VCaP (cell line): ENCODE data around the gene TCTN2.

Source experiments
- H3K27ac ChIP-seq: fragments of 450-650 bp; 2 replicates; pipeline ENCODE4 v1.5.1; 2017
- CTCF ChIP-seq: fragments of 450-650 bp; conservative IDR thresholded peaks from 2 replicates; pipeline ENCODE4 v1.5.1; 2017; ENCODE audit warnings: mild to moderate bottlenecking, moderate library complexity

The TCTN2 gene

GRCh38 chr12:123713398-123713797, 42.5 kb downstream of the TCTN2 start:
- TF ChIP-seq CTCF = no peak
- H3K27ac ChIP-seq = peak overlapping the region; percentile 81

DNA sequence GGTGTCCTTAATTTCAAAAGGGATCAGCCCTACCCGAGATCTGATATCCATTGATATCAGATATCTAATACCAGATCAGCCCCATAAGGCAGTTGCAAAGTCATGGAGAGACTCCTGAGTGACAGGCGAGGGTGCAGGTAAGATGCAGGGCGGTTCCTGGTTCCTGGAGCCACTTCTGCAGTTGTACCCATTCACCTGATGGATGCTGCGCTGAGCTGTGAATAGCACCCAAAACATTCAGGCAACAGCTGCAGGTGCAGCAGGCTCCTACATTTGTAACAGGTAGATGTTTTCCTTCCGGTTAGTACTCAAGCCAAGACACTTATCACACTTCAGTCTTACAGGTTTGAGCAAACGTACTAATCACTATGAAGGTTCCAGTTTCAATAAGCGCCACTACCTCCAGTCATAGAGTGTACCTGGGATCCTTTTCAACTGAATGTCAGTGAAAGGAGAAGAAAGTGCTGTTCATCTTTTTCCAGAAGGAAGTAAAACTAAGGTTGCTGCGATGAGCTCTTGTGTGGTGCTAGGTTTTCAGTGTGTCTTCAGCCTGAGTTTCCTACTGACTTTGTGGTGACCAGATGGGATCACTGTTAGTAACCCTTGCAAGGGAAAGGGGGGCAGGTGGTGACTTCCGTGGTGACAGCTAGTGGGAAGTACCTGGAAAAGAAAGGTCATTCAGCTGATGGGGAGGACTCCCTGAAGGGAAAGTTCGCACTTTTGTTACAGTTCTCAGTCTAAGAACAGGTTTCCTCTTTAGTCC, 43.1 kb downstream of the TCTN2 start:
- H3K27ac ChIP-seq = peak overlapping the region; percentile 81
- TF ChIP-seq CTCF = no peak

DNA sequence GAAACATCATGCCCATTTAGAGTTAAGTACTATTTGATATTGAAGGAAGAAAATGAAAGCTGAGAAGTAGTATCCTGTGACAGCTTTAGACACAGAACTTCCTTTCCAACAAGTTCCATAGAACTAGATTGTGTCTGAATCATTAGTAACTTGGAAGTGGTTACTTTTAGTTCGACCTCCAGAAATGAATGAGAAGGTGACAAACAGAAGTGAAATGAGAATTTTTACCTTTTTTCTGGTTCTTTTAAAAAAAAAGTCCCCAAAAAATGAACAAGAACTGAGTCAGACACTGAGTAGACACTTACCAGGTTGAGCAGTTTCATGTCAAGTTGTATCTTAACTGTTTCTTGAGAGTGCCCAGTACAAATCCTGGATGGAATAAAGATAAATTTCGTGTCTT, 44.3 kb downstream of the TCTN2 start:
- TF ChIP-seq CTCF = no peak
- H3K27ac ChIP-seq = no peak overlapping the region

DNA sequence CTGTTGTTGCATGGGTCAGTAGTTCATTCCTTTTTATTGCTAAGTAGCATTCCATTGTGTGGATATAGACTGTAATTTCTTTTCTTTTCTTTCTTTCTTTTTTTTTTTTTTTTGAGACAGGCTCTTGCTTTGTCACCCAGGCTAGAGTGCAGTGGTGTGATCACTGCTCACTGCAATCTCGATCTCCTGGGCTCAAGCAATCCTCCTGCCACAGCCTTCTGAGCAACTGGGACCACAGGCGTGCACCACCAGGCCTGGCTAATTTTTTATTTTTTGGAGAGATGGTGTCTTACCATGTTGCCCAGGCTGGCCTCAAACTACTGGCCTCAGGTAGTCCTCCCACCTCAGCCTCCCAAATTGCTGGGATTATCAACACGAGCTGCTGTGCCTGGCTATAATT, 46.4 kb downstream of the TCTN2 start:
- H3K27ac ChIP-seq = no peak overlapping the region
- TF ChIP-seq CTCF = no peak

DNA sequence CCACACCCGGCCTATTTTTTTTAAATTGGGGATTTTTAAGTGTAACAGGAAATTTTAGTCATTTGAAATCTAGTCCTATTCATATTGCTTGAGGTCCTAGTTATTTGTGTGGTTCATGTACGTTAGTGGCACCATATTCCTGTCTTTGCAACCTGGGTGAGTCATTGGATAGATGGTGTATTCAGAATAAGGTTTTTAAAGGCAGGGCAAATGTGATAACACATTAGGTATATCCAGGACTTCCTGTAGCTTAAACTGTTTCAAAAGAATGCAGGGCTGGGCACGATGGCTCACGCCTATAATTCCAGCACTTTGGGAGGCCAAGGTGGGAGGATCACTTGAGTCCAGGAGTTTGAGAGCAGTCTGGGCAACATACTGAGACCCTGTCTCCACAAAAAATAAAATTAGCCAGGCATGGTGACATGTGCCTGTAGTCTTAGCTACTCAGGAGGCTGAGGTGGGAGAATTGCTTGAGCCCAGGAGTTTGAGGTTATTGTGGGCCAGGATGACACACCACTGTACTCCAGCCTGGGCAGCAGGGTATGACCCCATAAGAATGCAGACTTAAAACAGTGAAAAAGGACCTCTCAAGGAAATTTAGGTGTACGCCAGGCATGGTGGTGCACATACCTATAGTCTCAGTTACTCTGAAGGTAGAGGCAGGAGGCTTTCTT, 49.4 kb downstream of the TCTN2 start:
- no peak overlapping the region for H3K27ac ChIP-seq
- no peak for TF ChIP-seq CTCF

- TF ChIP-seq CTCF = no peak
- no peak overlapping the region for H3K27ac ChIP-seq
These were observed 50.3 kb downstream of the TCTN2 start for GRCh38 chr12:123721245-123721644.

- TF ChIP-seq CTCF = no peak
- H3K27ac ChIP-seq = no peak overlapping the region
These were observed 52.1 kb downstream of the TCTN2 start for GRCh38 chr12:123723011-123723410.
